Stimulated activated effector memory CD8-positive, alpha-beta T cell treated with anti-CD3 and anti-CD28 coated beads, Interleukin-12 subunit alpha, Interleukin-12 subunit beta, amount 100 ng/mL, for 72 hours (primary cell): ENCODE measurements around the gene PRR19.
"Not testable (repeated sequence)": the region's sequence is repeated elsewhere in the genome, so short reads cannot be mapped to it uniquely, and the experiment has no call there.

ENCODE experiments used
- ATAC-seq: fragments of 150-1000 bp; cut with Tn5 transposase; 2 replicates; pipeline ENCODE4 v1.10.0; 2021
- DNase-seq, 2 donors: peaks; one replicate each; pipeline ENCODE4 v3.0.0; 2021 to 2022; ENCODE audit warnings: low spot score in 2 of 2
- H3K27ac Mint-ChIP-seq: one replicate; pipeline ENCODE4 v1.8.0; 2022; ENCODE audit warnings: mild to moderate bottlenecking, mixed read lengths
- H3K36me3 Mint-ChIP-seq: one replicate; pipeline ENCODE4 v1.8.0; 2022; ENCODE audit warnings: mild to moderate bottlenecking, mixed read lengths
- H3K4me1 Mint-ChIP-seq: one replicate; pipeline ENCODE4 v1.8.0; 2022; ENCODE audit warnings: mixed read lengths
- H3K4me3 Mint-ChIP-seq: one replicate; pipeline ENCODE4 v1.8.0; 2022; ENCODE audit warnings: mild to moderate bottlenecking, mixed read lengths
- H3K9me3 Mint-ChIP-seq: one replicate; pipeline ENCODE4 v1.8.0; 2022; ENCODE audit warnings: mixed read lengths

Gene PRR19

GRCh38 chr19:42322305-42322704 is 20.4 kb downstream of the PRR19 start:
- Mint-ChIP-seq H3K4me3 (no peak overlapping the region), H3K9me3 (no peaks in the 10 kb centered on the region), H3K36me3 (peaks cover 13% of the 10 kb centered on the region), H3K27ac (no peak overlapping the region), H3K4me1 (peaks cover 19% of the 10 kb centered on the region)
- ATAC-seq: no peak
- DNase-seq: no peak

- ATAC-seq: no peak
- Mint-ChIP-seq H3K9me3 (no peaks in the 10 kb centered on the region), H3K27ac (no peak overlapping the region), H3K4me1 (peaks cover 24% of the 10 kb centered on the region), H3K36me3 (peaks cover 13% of the 10 kb centered on the region), H3K4me3 (peak overlapping the region; percentile 29)
- DNase-seq: no peak
Observed at GRCh38 chr19:42323473-42323851, 21.5 kb downstream of the PRR19 start.

- DNase-seq (peak in 1 of 2 donors; percentile 66), ATAC-seq (no peak)
- Mint-ChIP-seq H3K9me3 (no peaks in the 10 kb centered on the region), H3K4me3 (peak overlapping the region; percentile 93), H3K4me1 (peaks cover 29% of the 10 kb centered on the region), H3K36me3 (peaks cover 13% of the 10 kb centered on the region), H3K27ac (no peak overlapping the region)
Observed at GRCh38 chr19:42323852-42324654, 22.1 kb downstream of the PRR19 start.

GRCh38 chr19:42324655-42325307 is 22.8 kb downstream of the PRR19 start:
- H3K4me3 Mint-ChIP-seq: peak overlapping the region; percentile 93
- H3K9me3 Mint-ChIP-seq: no peaks in the 10 kb centered on the region
- H3K27ac Mint-ChIP-seq: peak overlapping the region; percentile 93
- H3K36me3 Mint-ChIP-seq: peaks cover 13% of the 10 kb centered on the region
- ATAC-seq (no peak), DNase-seq (peak in 1 of 2 donors; percentile 14)
- peaks cover 31% of the 10 kb centered on the region for H3K4me1 Mint-ChIP-seq

GRCh38 chr19:42325308-42325895 is 23.5 kb downstream of the PRR19 start, which contains the start of gene MEGF8:
Gene MEGF8, plus strand, starts transcription at chr19:42325635. Its CDS starts 609 bp downstream, at chr19:42326244.
- H3K36me3 Mint-ChIP-seq: peaks cover 13% of the 10 kb centered on the region
- peak within 1 kb of the TSS; percentile 93 for H3K27ac Mint-ChIP-seq
- H3K9me3 Mint-ChIP-seq: no peaks in the 10 kb centered on the region
- peak; percentile 86 to 99 for DNase-seq
- H3K4me3 Mint-ChIP-seq: peak within 1 kb of the TSS; percentile 93
- peaks cover 31% of the 10 kb centered on the region for H3K4me1 Mint-ChIP-seq
- ATAC-seq: peak; percentile 94

GRCh38 chr19:42325896-42326771 is 24.2 kb downstream of the PRR19 start:
- peak in 1 of 2 donors; percentile 19 for DNase-seq
- Mint-ChIP-seq H3K27ac (peak overlapping the region; percentile 93), H3K4me1 (peaks cover 31% of the 10 kb centered on the region), H3K4me3 (peak overlapping the region; percentile 93), H3K9me3 (no peaks in the 10 kb centered on the region), H3K36me3 (peaks cover 13% of the 10 kb centered on the region)
- ATAC-seq: peak; percentile 20

- H3K4me3 Mint-ChIP-seq: peak overlapping the region; percentile 93
- no peak overlapping the region for H3K27ac Mint-ChIP-seq
- DNase-seq (no peak), ATAC-seq (no peak)
- no peaks in the 10 kb centered on the region for H3K9me3 Mint-ChIP-seq
- H3K36me3 Mint-ChIP-seq: peaks cover 13% of the 10 kb centered on the region
- peaks cover 31% of the 10 kb centered on the region for H3K4me1 Mint-ChIP-seq
Observed at GRCh38 chr19:42326969-42327368, 25.0 kb downstream of the PRR19 start.

GRCh38 chr19:42327381-42327780 is 25.4 kb downstream of the PRR19 start:
- Mint-ChIP-seq H3K9me3 (no peaks in the 10 kb centered on the region), H3K4me1 (peaks cover 31% of the 10 kb centered on the region), H3K27ac (no peak overlapping the region), H3K4me3 (no peak overlapping the region), H3K36me3 (peaks cover 13% of the 10 kb centered on the region)
- ATAC-seq (no peak), DNase-seq (no peak)

GRCh38 chr19:42328106-42328505 is 26.2 kb downstream of the PRR19 start:
- H3K9me3 Mint-ChIP-seq: no peaks in the 10 kb centered on the region

GRCh38 chr19:42328854-42329253 is 26.9 kb downstream of the PRR19 start:
- Mint-ChIP-seq H3K4me3 (no peak overlapping the region), H3K4me1 (peaks cover 31% of the 10 kb centered on the region), H3K27ac (no peak overlapping the region), H3K36me3 (peaks cover 13% of the 10 kb centered on the region), H3K9me3 (no peaks in the 10 kb centered on the region)
- ATAC-seq (no peak), DNase-seq (no peak)

More at GRCh38 chr19:42328106-42328505, 26.2 kb downstream of the PRR19 start:
- ATAC-seq (no peak), DNase-seq (no peak)
- Mint-ChIP-seq H3K27ac (no peak overlapping the region), H3K36me3 (peaks cover 13% of the 10 kb centered on the region), H3K4me3 (no peak overlapping the region), H3K4me1 (peaks cover 31% of the 10 kb centered on the region)

GRCh38 chr19:42330241-42330711 is 28.3 kb downstream of the PRR19 start:
- H3K27ac Mint-ChIP-seq: peak overlapping the region; percentile 71
- peaks cover 23% of the 10 kb centered on the region for H3K4me1 Mint-ChIP-seq
- no peak for ATAC-seq
- no peaks in the 10 kb centered on the region for H3K9me3 Mint-ChIP-seq
- peaks cover 7% of the 10 kb centered on the region for H3K36me3 Mint-ChIP-seq
- no peak overlapping the region for H3K4me3 Mint-ChIP-seq
- DNase-seq: no peak

- H3K36me3 Mint-ChIP-seq, H3K9me3 Mint-ChIP-seq, H3K27ac Mint-ChIP-seq, DNase-seq, H3K4me3 Mint-ChIP-seq: not testable (repeated sequence)
- H3K4me1 Mint-ChIP-seq: peaks cover 23% of the 10 kb centered on the region
- peak; percentile 17 for ATAC-seq
Observed at GRCh38 chr19:42331333-42331732, 29.4 kb downstream of the PRR19 start.

- ATAC-seq (no peak), DNase-seq (no peak)
- H3K36me3 Mint-ChIP-seq: no peaks in the 10 kb centered on the region
- no peak overlapping the region for H3K27ac Mint-ChIP-seq
- H3K4me3 Mint-ChIP-seq: no peak overlapping the region
- H3K4me1 Mint-ChIP-seq: peaks cover 20% of the 10 kb centered on the region
- no peaks in the 10 kb centered on the region for H3K9me3 Mint-ChIP-seq
Observed at GRCh38 chr19:42332059-42332458, 30.1 kb downstream of the PRR19 start.

GRCh38 chr19:42333018-42333417 is 31.1 kb downstream of the PRR19 start:
- Mint-ChIP-seq H3K27ac (peak overlapping the region; percentile 21), H3K9me3 (no peaks in the 10 kb centered on the region), H3K4me3 (no peak overlapping the region), H3K4me1 (peaks cover 11% of the 10 kb centered on the region), H3K36me3 (peaks cover 2% of the 10 kb centered on the region)
- no peak for DNase-seq
- ATAC-seq: no peak
